ENCODE results near the gene UPP2. TPM values are rescaled to one million over a fixed set of nuclear protein-coding genes. Genes with fewer than 3 reads are reported as not detected.

The UPP2 gene
- total and polyA plus RNA-seq, 2 of the 8 experiments (the other 6 are each of a cell fraction or from before 2014, with no cell fraction given): not detected

GRCh38 chr2:158125756-158126498 lies 24.3 kb downstream of the UPP2 start:
- H3K18ac ChIP-seq (ENCODE audit: extremely low read depth, low read length): no peak overlapping the region
- H2BK12ac ChIP-seq (ENCODE audit: low read depth, low read length): no peak overlapping the region
- no peak overlapping the region for H3K23ac ChIP-seq (ENCODE audit: insufficient read length)
- H3K36me3 ChIP-seq (ENCODE audit: control insufficient read depth in 2 of 4, insufficient read depth in 4 of 4, low read length in 3 of 4): no peaks in the 10 kb centered on the region
- DNase-seq (ENCODE audit: low read depth in 1 of 2, low spot score in 2 of 2) (no peak), FAIRE-seq (no peak)
- WGBS, 2 experiments (ENCODE audit: extremely low coverage in 1 of 2, insufficient coverage in 1 of 2, insufficient read length in 1 of 2, insufficient replicate concordance in 2 of 2, low coverage in 1 of 2, low lambda C conversion rate in 2 of 2, missing lambda C conversion rate in 1 of 2): 75% methylated on average over 5 of the region's 5 CpGs; no CpG with 5 or more reads in 1 of the 2 experiments
- H3K14ac ChIP-seq (ENCODE audit: insufficient read length): no peak overlapping the region
- no peaks in the 10 kb centered on the region for H3K79me2 ChIP-seq (ENCODE audit: control insufficient read depth in 1 of 2, insufficient read depth in 2 of 2, low read length in 2 of 2)
- no peak overlapping the region for H2BK20ac ChIP-seq (ENCODE audit: low read length)
- H4K20me1 ChIP-seq (replicated peaks in 1 of 2; ENCODE audit: control insufficient read depth in 1 of 2, insufficient read depth in 2 of 2, low read length in 2 of 2): no peaks in the 10 kb centered on the region
- H3K9ac ChIP-seq (replicated peaks in 1 of 4; ENCODE audit: extremely low read depth in 1 of 4, low read depth in 3 of 4, low read length in 3 of 4): no peak overlapping the region
- CTCF ChIA-PET (ENCODE audit: partially characterized antibody): interaction anchor here (1.2 kb wide), 2 partner anchors 34 to 91 kb away, joined by 3 to 9 read pairs; no protein-coding TSS in a partner anchor
- no peak overlapping the region for H3K4me3 ChIP-seq (ENCODE audit: extremely low read depth in 1 of 4, insufficient read depth in 2 of 4, low read depth in 3 of 4, low read length in 4 of 4)
- H2BK120ac ChIP-seq (replicated peaks; ENCODE audit: low read depth, low read length): no peak overlapping the region
- POLR2A ChIA-PET (ENCODE audit: partially characterized antibody): no interaction called here
- H2BK15ac ChIP-seq (ENCODE audit: low read length): no peak overlapping the region
- no peak overlapping the region for H4K8ac ChIP-seq (ENCODE audit: extremely low read depth, insufficient read depth, low read length)
- no peak overlapping the region for H3K56ac ChIP-seq (replicated peaks; ENCODE audit: insufficient read length, low read depth, low read length)
- H3K4me2 ChIP-seq (ENCODE audit: insufficient read depth in 1 of 2, low read depth in 2 of 2, low read length in 2 of 2): peak overlapping the region; percentile 20 to 24; a peak in 1 of 4 replicates
- no peak overlapping the region for H4K91ac ChIP-seq (replicated peaks; ENCODE audit: insufficient read length, low read length)
- no peak overlapping the region for H3K4ac ChIP-seq (replicated peaks; ENCODE audit: insufficient read length, low read depth, low read length)
- H3K4me1 ChIP-seq (replicated peaks in 1 of 4; ENCODE audit: control insufficient read depth in 3 of 4, insufficient read depth in 4 of 4, low read length in 3 of 4): peaks cover 0 to 7% (median 3%) of the 10 kb centered on the region in 4 experiments; a peak in 6 of 7 replicates
- no peak overlapping the region for H2BK5ac ChIP-seq (ENCODE audit: low read depth, low read length)
- no peak overlapping the region for H2AK5ac ChIP-seq (ENCODE audit: low read depth, low read length)
- no peaks in the 10 kb centered on the region for H3K27me3 ChIP-seq (replicated peaks in 1 of 4; ENCODE audit: control insufficient read depth in 3 of 4, extremely low read depth in 1 of 4, insufficient read depth in 3 of 4, low read length in 3 of 4)
- no peak overlapping the region for H4K5ac ChIP-seq (ENCODE audit: insufficient read length, low read depth, low read length)
- no peak overlapping the region for H3K27ac ChIP-seq (ENCODE audit: low read depth, low read length)
- H3K9me3 ChIP-seq (ENCODE audit: insufficient read depth in 2 of 2, low read depth in 1 of 2, low read length in 1 of 2): no peaks in the 10 kb centered on the region
- H3K23me2 ChIP-seq (ENCODE audit: low read depth, low read length): no peaks in the 10 kb centered on the region; the same call in 1 of the 2 replicates
- H3K79me1 ChIP-seq (ENCODE audit: low read depth, low read length): no peaks in the 10 kb centered on the region
- no peak overlapping the region for H2AFZ ChIP-seq (ENCODE audit: low read length)
- no peak for TF ChIP-seq CTCF (IDR thresholded peaks at IDR 0.05; ENCODE audit: control extremely low read depth in 1 of 3, insufficient read depth in 1 of 3, low read depth in 1 of 3, low read length in 3 of 3)
- no peak for TF ChIP-seq SP2 (IDR thresholded peaks at IDR 0.05; ENCODE audit: low read length)
- no peak for TF ChIP-seq TAF7 (optimal IDR thresholded peaks at IDR 0.05; ENCODE audit: borderline replicate concordance, low read depth, low read length)
- no peak for TF ChIP-seq KDM1A (IDR thresholded peaks at IDR 0.05; ENCODE audit: borderline replicate concordance, low read length)
- no peak for TF ChIP-seq SAP30 (IDR thresholded peaks at IDR 0.05; ENCODE audit: insufficient read depth, insufficient replicate concordance, low read length)
- TF ChIP-seq JUN (IDR thresholded peaks at IDR 0.05; ENCODE audit: low read depth, low read length): no peak
- TF ChIP-seq POLR2AphosphoS5 (IDR thresholded peaks at IDR 0.05; ENCODE audit: low read depth, low read length): no peak
- TF ChIP-seq ATF3 (IDR thresholded peaks at IDR 0.05; ENCODE audit: insufficient read depth, low read depth, low read length): no peak
- TF ChIP-seq HDAC6 (IDR thresholded peaks at IDR 0.05; ENCODE audit: low read depth, low read length): no peak
